GM12875 (cell line): ENCODE data around the gene CDHR2.

ENCODE experiments used
- H3K4me3 ChIP-seq: one replicate; pipeline ENCODE4 v1.5.1; 2011; ENCODE audit warnings: low read depth, low read length, control low read depth
- CTCF ChIP-seq: IDR thresholded peaks from 2 replicates; pipeline ENCODE4 v1.5.1; 2011; ENCODE audit warnings: low read depth, mild to moderate bottlenecking, control low read depth, inconsistent platforms, low read length, moderate library complexity, borderline replicate concordance; ENCODE audit not compliant: insufficient read depth

CDHR2 gene

DNA sequence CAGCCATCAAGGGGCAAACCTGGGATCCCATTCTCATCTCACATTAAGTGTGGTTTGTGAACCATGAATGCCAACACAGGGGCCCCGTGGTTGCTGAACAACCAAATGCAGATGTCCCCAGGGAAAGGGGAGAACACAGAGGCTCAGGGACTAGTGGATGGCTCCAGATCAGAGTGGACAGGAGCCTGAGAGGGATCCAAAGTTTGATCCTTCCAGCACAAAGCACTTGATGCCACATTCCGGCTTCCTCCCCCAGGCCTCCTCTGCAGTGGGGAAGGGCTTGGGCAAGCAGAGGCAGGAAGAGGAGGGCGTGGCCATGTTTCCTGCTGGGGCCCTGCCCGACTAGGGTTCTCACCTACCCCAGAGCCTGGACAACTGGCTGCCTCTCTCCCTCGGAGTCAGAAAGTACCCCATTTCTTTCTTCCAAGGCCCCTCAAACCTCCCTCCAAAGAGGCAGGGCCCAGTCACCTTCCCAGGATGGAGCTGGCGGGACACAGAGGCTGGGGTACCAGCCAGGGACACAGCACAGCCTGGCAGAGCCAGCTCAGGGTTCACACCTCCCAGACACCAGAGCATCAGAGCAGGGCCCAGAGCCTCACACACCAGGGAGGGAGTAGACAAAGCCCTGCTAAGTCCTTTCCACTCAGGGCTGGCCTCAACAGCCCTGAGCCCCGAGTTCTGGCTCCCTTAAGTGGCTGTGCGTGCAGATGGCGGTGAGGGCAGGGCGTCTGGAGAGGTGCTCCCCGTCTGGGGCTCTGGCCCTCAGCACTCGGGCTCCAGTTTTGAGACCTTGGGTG lies 7.6 kb upstream of the CDHR2 start:
- H3K4me3 ChIP-seq = peak overlapping the region; percentile 24
- no peak for TF ChIP-seq CTCF

DNA sequence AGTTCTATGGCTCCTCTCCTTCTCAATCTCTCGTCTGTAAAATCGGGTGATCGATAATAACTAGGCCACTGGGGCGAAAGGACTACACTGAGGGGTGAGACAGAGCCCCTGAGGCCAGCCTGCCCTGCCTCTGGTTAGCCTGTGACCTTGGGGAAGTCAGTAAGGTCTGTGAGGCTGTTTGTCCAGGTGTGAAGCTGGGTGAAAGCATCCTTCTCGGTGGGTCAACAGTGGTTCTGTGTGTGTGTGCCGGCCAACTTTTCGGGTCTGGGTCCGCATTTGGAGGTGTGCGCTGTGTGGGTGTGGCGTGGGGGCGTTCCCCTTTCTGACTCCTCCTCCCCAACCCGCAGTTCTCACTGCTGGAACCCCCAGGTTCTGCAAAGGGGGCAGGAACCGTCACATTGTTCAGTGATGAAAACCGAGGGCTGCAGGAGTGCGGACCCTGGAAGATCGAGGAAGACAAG lies 7.0 kb upstream of the CDHR2 start:
- TF ChIP-seq CTCF = no peak
- peak overlapping the region; percentile 67 for H3K4me3 ChIP-seq

- TF ChIP-seq CTCF = peak; percentile 42; the same call in 1 of the 2 replicates
- H3K4me3 ChIP-seq = peak overlapping the region; percentile 67
Measured at GRCh38 chr5:176542596-176543427, 6.3 kb upstream of the CDHR2 start.

DNA sequence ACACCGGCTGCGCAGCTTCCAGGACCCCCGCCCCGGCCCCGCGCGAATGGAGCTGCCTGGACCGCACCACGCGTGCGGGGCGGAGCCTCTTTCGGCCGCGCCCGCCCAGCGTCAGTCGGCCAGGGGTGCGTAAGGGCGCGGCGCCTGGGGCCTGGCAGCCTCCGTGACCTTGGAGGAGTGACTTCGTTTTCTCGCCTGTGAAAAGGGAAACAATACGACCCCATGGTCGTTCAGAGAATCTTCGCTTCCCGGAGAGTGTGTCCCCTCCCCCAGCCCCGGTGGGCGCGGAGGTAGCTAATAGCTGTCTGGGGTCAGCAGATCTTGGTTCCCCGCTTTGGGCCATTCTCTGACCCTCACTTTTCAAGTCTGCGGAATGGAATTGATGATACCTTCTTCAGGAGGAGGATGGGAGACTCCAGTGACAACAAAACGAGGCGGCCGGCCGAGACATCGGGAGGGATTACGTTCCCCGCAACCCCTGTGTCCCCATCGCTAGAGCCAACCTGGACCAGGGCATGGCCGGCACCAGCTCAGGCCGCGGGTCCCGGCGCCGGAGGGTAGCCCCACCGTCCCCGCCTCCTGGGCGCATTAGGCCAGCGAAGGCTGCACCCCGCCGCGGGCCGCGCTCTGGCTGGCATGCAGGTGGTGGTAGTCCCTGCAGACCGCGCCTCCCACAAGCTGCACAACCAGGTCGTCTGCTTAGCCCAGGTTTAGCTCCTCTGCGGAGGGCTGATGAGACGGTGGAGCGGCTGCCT lies 5.5 kb upstream of the CDHR2 start:
- no peak for TF ChIP-seq CTCF
- H3K4me3 ChIP-seq = peak overlapping the region; percentile 67

GRCh38 chr5:176545388-176545736 lies 3.8 kb upstream of the CDHR2 start:
- TF ChIP-seq CTCF = no peak
- H3K4me3 ChIP-seq = no peak overlapping the region

GRCh38 chr5:176545737-176546509 lies 3.2 kb upstream of the CDHR2 start:
- H3K4me3 ChIP-seq = no peak overlapping the region
- no peak for TF ChIP-seq CTCF
